ENCODE measurements around the gene ATG13.

Gene ATG13

DNA sequence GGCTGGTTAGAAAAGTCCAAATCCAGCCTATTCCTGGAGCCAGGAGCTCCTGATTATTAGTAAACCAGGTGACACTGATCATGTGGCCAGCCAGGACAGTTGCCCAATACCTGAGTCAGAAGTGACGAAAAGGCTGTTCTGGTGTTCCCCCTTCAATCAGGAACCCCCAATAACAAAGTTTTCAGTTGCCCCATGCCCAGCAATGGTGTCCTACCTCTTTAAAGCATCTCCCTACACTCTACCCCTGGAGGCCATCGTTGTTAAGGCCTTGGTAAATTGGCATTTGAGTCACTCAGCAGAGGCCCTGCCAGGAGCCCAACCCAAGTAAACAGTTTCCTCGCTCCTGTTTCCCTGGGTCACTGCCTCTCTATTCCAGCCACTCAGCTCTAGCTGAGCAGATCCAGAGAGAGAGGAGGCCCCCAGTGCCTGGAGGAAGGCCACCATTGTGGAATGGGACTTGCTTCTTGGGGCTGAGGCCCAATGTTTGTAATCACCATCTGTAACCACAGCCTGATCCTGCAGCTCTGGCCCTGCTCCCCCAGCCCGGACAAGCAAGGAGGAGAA lies 58.0 kb downstream of the ATG13 start:
- DNase-seq (ENCODE audit: low read depth in 2 of 2), result no peak

GRCh38 chr11:46675949-46676348 lies 58.6 kb downstream of the ATG13 start:
- DNase-seq (ENCODE audit: low read depth in 2 of 2), result no peak

- no peak for DNase-seq (ENCODE audit: low read depth in 2 of 2)
Measured at GRCh38 chr11:46676436-46677158, 59.2 kb downstream of the ATG13 start.

GRCh38 chr11:46677169-46677568 lies 59.8 kb downstream of the ATG13 start:
- DNase-seq (ENCODE audit: low read depth in 2 of 2), result no peak

- DNase-seq (ENCODE audit: low read depth in 2 of 2), result no peak
Measured at GRCh38 chr11:46677991-46678740, 60.8 kb downstream of the ATG13 start.

DNA sequence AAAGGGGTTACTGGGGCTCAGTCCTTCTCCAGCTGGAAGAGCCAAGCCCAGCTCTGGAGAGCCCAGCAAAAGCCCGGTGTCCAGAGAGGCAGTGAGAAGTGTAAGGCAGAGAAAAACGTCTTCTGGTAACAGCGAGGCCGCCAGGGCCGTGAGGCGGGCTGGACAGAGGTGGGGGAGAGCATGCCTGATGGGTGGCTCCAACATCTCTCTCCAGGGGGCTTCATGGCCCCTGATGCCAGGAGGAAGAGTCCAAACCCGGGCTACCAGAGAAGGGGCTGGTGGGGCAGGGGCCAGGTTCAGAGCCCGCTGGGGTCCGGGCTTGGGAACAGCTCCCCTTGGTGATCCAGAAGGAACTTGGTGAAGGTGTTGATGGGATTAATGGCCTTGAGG lies 61.4 kb downstream of the ATG13 start:
- DNase-seq (ENCODE audit: low read depth in 2 of 2), result no peak

DNA sequence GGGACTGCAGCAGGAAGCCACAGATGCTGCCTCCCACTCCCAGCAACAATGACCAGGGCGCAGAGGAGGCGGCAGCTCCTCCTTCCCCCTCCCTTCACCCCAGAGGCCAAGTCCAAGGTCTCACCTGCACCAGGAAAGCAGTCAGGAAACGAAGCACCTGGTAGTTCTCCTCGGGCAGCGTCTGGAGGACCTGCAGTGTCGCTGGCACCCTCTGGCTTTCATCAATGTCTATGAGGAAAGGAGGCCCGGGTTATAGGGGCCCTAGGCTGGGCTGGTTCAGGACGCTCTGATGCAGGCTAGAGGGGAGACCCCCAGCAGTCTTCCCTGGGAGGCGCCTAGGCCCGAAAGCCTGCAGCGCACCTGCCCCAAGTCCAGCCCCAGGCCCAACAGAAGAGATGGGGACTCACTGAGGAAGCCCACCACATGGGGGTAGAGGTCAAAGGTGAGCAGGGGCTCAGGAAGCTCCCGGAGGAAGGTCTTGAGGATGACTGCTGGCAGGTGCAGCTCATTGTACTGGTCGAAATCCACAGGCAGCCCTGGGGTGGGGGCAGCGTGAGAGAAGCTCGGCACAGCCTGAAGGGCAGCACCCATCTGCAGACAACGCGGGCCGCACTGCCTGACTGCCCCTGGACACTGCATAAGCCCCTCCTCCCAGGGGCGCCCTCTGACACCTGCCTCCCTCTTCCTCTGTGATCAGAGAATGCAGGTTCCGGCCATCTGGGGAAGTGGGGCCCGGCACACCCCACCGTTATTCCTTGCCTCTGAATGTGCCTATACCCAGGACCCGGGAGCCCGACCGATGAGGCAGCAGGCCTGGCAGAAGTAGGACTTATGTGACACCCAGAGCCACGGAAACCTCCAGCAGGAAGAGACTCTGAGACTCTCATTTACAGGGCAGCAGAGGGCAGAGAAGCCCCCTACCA lies 62.1 kb downstream of the ATG13 start:
- no peak for DNase-seq (ENCODE audit: low read depth in 2 of 2)

DNA sequence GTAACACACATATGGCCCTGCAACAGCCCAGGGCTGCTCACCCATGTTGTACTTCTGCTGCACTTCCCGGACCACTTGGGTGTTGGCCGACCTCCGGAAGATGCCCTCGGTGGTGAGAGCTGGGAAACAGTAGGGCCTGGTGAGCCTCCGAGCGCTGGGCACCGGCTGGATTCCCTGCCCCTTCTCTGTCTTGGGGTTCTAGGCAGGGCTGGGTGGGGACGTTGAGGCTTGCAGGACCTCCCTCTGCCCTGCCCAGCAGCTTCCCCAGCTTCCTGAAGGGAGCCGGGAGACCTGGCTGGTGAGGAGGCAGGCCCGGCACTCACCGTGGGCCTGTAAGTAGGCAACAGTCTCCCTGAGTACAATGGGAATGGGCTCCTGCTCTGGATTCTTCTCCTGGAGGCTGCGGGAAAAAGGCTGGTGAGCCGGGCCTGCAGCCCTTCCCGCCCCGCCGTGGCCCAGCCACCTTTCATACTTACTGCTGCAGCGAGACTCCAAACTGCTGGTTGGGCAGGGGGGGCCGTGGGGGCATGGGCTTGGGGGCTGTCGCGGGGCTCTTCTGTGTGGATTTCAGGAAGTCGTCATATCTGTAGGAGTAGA lies 62.9 kb downstream of the ATG13 start:
- no peak for DNase-seq (ENCODE audit: low read depth in 2 of 2)

- no peak for DNase-seq (ENCODE audit: low read depth in 2 of 2)
Measured at GRCh38 chr11:46680815-46681214, 63.5 kb downstream of the ATG13 start.

GRCh38 chr11:46681814-46682213 lies 64.5 kb downstream of the ATG13 start:
- DNase-seq (ENCODE audit: low read depth in 2 of 2), result no peak

DNA sequence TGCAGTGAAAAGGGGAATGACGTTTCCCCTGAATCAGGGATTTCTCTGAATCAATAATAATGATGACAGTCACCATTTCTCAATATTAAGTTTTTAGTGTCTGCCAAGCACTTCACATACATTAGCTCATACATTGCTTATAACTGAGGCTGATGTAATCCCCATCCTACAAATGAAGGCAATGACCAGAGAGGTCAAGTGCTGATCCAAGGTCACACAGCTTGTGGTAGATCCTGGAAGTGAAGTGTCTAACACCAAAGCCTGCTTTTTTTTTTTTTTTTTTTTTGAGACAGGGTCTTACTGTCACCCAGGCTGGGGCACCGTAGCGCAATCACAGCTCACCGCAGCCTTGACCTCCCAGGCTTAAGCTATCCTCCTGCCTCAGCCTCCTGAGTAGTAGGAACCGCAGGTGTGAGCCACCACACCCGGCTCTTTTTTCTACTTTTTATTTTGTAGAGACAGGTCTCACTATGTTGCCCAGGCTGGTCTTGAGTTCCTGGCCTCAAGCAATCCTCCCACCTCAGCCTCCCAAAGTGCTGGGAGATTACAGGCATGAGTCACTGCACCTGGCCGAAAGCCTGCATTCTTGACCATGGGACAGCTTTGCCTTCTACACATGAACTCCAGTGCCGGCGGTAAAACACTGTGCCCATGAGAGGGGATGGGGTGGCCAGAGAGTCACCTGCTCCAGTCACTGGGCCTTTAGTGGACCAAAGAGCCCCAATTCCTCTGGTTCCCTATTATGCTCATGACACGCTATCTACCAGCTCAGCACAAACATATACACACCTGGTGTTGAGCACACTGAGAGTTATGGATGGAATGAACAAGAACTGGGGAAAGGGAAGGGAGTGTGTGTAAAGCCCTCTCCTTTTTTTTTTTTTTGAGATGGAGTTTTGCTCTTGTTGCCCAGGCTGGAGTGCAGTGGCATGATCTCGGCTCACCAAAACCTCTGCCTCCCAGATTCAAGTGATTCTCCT lies 65.7 kb downstream of the ATG13 start:
- DNase-seq (ENCODE audit: low read depth in 2 of 2), result no peak

DNA sequence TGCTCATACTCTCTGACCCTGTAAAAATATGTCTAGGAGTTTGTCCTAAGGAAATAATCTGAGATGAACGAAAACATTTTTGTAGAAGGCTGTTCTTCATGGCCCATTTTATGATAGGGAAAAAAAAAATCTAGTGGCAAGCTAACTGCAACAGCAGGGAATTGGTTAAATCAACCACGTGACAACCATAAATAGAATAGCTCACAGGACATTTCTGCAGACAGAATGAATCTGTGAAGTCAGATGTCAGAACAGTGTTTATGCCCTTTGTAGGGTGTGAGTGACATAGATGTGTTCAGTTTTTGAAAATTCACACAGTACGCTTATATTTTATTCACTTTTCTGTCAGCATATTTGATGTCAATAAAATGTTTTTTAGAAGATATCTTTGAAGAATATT lies 67.0 kb downstream of the ATG13 start:
- no peak for DNase-seq (ENCODE audit: low read depth in 2 of 2)

GRCh38 chr11:46686886-46687795 lies 69.8 kb downstream of the ATG13 start:
- no peak for DNase-seq (ENCODE audit: low read depth in 2 of 2)

- DNase-seq (ENCODE audit: low read depth in 2 of 2), result no peak
Measured at GRCh38 chr11:46690702-46691101, 73.3 kb downstream of the ATG13 start.

GRCh38 chr11:46692450-46692849 lies 75.1 kb downstream of the ATG13 start:
- DNase-seq (ENCODE audit: low read depth in 2 of 2), result no peak

DNA sequence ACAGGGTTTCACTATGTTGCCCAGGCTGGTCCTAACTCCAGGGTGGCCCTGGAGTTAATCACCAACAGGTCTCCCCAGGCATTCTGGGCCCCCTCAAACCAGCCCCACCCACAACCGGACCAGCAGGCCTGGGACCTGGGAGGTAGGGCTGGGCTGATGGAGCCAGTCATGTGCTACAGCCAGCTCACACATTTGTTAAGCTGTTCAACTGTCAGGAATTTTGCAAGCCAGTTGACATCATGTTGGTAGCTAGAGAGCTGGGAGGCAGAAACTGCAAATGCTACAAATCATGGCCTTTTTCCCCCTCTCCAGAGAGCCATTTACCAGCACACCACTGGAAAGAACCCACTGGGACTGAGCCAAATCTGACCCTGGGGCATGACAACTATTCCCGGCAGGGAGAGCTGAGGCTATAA lies 76.3 kb downstream of the ATG13 start:
- DNase-seq (ENCODE audit: low read depth in 2 of 2), result no peak

GRCh38 chr11:46694072-46694471 lies 76.7 kb downstream of the ATG13 start:
- DNase-seq (ENCODE audit: low read depth in 2 of 2), result no peak

DNA sequence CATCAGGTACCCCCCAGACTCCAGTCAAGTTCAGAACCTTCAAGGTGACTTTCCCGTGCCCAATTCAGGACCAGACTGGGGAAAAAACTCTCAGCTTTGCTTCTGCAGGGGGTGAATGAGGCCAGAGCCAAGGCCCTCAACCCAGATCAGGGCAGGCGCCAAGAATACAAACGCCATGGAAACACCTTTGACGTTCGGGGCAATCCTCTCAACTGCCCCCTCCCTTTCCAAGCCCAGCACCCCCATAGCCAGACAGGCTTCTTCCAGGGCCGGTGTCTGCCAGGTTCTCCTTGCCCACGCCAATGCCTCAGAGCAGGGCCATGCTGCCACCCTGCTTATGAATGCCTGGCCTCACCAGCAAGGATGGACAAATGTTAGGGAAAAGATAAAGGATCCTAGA lies 77.3 kb downstream of the ATG13 start:
- no peak for DNase-seq (ENCODE audit: low read depth in 2 of 2)
